ENCODE data around the gene SCYL1. TPM values are rescaled to one million over a fixed set of nuclear protein-coding genes. Genes with fewer than 3 reads are reported as not detected.

SCYL1 gene
- total RNA-seq, 1 donor from 2014 or later, result 80.0 TPM

- TF ChIP-seq CTCF (IDR thresholded peaks at IDR 0.05; ENCODE audit: partially characterized antibody, unreplicated experiment), result no peak
- DNase-seq, result no peak
- H3K4me1 Mint-ChIP-seq (ENCODE audit: low read depth, unreplicated experiment), result peaks cover 10% of the 10 kb centered on the region
- H3K27me3 Mint-ChIP-seq (ENCODE audit: unreplicated experiment), result peaks cover 27% of the 10 kb centered on the region
- no peaks in the 10 kb centered on the region for H3K36me3 Mint-ChIP-seq (ENCODE audit: unreplicated experiment)
- H3K27ac Mint-ChIP-seq (ENCODE audit: unreplicated experiment), result no peak overlapping the region
- H3K9me3 Mint-ChIP-seq (ENCODE audit: unreplicated experiment), result peaks cover 19% of the 10 kb centered on the region
- no peak overlapping the region for H3K4me3 Mint-ChIP-seq (ENCODE audit: unreplicated experiment)
Measured at GRCh38 chr11:65579291-65579690, 54.4 kb downstream of the SCYL1 start.

GRCh38 chr11:65580031-65580692 is 55.3 kb downstream of the SCYL1 start:
- TF ChIP-seq CTCF (IDR thresholded peaks at IDR 0.05; ENCODE audit: partially characterized antibody, unreplicated experiment), result no peak
- DNase-seq, result no peak
- Mint-ChIP-seq H3K27ac (ENCODE audit: unreplicated experiment) (peak overlapping the region; percentile 22), H3K9me3 (ENCODE audit: unreplicated experiment) (peaks cover 18% of the 10 kb centered on the region), H3K36me3 (ENCODE audit: unreplicated experiment) (no peaks in the 10 kb centered on the region), H3K4me1 (ENCODE audit: low read depth, unreplicated experiment) (peaks cover 10% of the 10 kb centered on the region), H3K27me3 (ENCODE audit: unreplicated experiment) (peaks cover 27% of the 10 kb centered on the region), H3K4me3 (ENCODE audit: unreplicated experiment) (no peak overlapping the region)

GRCh38 chr11:65580756-65581155 is 55.9 kb downstream of the SCYL1 start:
- Mint-ChIP-seq H3K27me3 (ENCODE audit: unreplicated experiment) (peaks cover 26% of the 10 kb centered on the region), H3K36me3 (ENCODE audit: unreplicated experiment) (no peaks in the 10 kb centered on the region), H3K27ac (ENCODE audit: unreplicated experiment) (no peak overlapping the region), H3K4me1 (ENCODE audit: low read depth, unreplicated experiment) (peaks cover 10% of the 10 kb centered on the region), H3K4me3 (ENCODE audit: unreplicated experiment) (no peak overlapping the region), H3K9me3 (ENCODE audit: unreplicated experiment) (peaks cover 16% of the 10 kb centered on the region)
- no peak for TF ChIP-seq CTCF (IDR thresholded peaks at IDR 0.05; ENCODE audit: partially characterized antibody, unreplicated experiment)
- DNase-seq, result no peak

GRCh38 chr11:65581928-65582327 is 57.0 kb downstream of the SCYL1 start:
- peaks cover 16% of the 10 kb centered on the region for H3K4me1 Mint-ChIP-seq (ENCODE audit: low read depth, unreplicated experiment)
- peak overlapping the region; percentile 50 for H3K4me3 Mint-ChIP-seq (ENCODE audit: unreplicated experiment)
- DNase-seq, result no peak
- H3K9me3 Mint-ChIP-seq (ENCODE audit: unreplicated experiment), result peaks cover 19% of the 10 kb centered on the region
- H3K27ac Mint-ChIP-seq (ENCODE audit: unreplicated experiment), result no peak overlapping the region
- no peak for TF ChIP-seq CTCF (IDR thresholded peaks at IDR 0.05; ENCODE audit: partially characterized antibody, unreplicated experiment)
- no peaks in the 10 kb centered on the region for H3K36me3 Mint-ChIP-seq (ENCODE audit: unreplicated experiment)
- peaks cover 28% of the 10 kb centered on the region for H3K27me3 Mint-ChIP-seq (ENCODE audit: unreplicated experiment)

- H3K4me1 Mint-ChIP-seq (ENCODE audit: low read depth, unreplicated experiment), result peaks cover 10% of the 10 kb centered on the region
- no peak overlapping the region for H3K27ac Mint-ChIP-seq (ENCODE audit: unreplicated experiment)
- TF ChIP-seq CTCF (IDR thresholded peaks at IDR 0.05; ENCODE audit: partially characterized antibody, unreplicated experiment), result no peak
- H3K27me3 Mint-ChIP-seq (ENCODE audit: unreplicated experiment), result peaks cover 20% of the 10 kb centered on the region
- H3K36me3 Mint-ChIP-seq (ENCODE audit: unreplicated experiment), result no peaks in the 10 kb centered on the region
- H3K4me3 Mint-ChIP-seq (ENCODE audit: unreplicated experiment), result no peak overlapping the region
- peaks cover 12% of the 10 kb centered on the region for H3K9me3 Mint-ChIP-seq (ENCODE audit: unreplicated experiment)
- no peak for DNase-seq
Measured at GRCh38 chr11:65583589-65583988, 58.7 kb downstream of the SCYL1 start.

All from glutamatergic neuron (in vitro differentiated cells).